Mammary epithelial cell (primary cell): Measurements from ENCODE around the gene LONP1.

ENCODE experiments used
- CTCF ChIP-seq, 2 donors: IDR thresholded peaks in 1 of 2; conservative IDR thresholded peaks in 1 of 2; 2 replicates each; pipeline ENCODE4 v1.5.1; 2011 to 2012; ENCODE audit warnings: inconsistent platforms in 2 of 2, low read length in 2 of 2, mild to moderate bottlenecking in 2 of 2, control low read depth in 1 of 2, low read depth in 1 of 2; ENCODE audit not compliant: insufficient read depth in 1 of 2; ENCODE audit errors: extremely low read depth in 1 of 2
- EZH2 ChIP-seq: IDR thresholded peaks from 2 replicates; pipeline ENCODE4 v1.6.1; 2012; ENCODE audit warnings: low read length, inconsistent platforms, borderline replicate concordance

GRCh38 chr19:5667751-5668271 is 52.1 kb downstream of the LONP1 start:
- TF ChIP-seq CTCF (conservative IDR thresholded peaks at IDR 0.05 in 1 of 2, IDR thresholded peaks at IDR 0.05 in 1 of 2; ENCODE audit: extremely low read depth in 1 of 2, insufficient read depth in 1 of 2, low read depth in 1 of 2, low read length in 2 of 2), result no peak
- no peak for TF ChIP-seq EZH2
